A549 (cell line): Measurements from ENCODE around the gene RGMA. TPM values are rescaled to one million over a fixed set of nuclear protein-coding genes. Genes with fewer than 3 reads are reported as not detected.

ENCODE experiments used
- ATAC-seq, 2 experiments: fragments of 200-7000 bp in 1 of 2; fragments of >200 bp in 1 of 2; cut with Nextera tagmentation in 1 of 2; cut with Tn5 transposase in 1 of 2; 3 replicates each; pipeline versions ENCODE4 v1.8.0 to v1.9.1; 2018 to 2020; ENCODE audit warnings: mild to moderate bottlenecking in 1 of 2, moderate library complexity in 1 of 2
- CTCF ChIA-PET: fragments of 300-600 bp; sonication (Branson Sonifier 250); formaldehyde crosslinking; extraction: SDS; loops from one replicate; lab custom pipeline; 2021; ENCODE audit warnings: antibody characterized with exemption, inconsistent platforms; lab: Yijun Ruan, JAX
- POLR2A ChIA-PET: fragments of 350-600 bp; formaldehyde crosslinking; extraction: SDS; loops from one replicate; lab custom pipeline; 2021; ENCODE audit warnings: antibody characterized with exemption, inconsistent platforms; lab: Yijun Ruan, JAX
- DNase-seq, 2 experiments: peaks; one replicate each; pipeline versions ENCODE4 v3.0.0 to v3.0.0-alpha.2; 2011 to 2016; ENCODE audit warnings: low read depth in 1 of 2, low spot score in 1 of 2
- FAIRE-seq: peaks from 2 replicates; lab custom pipeline; 2011; peaks lifted over from hg19 to GRCh38; lab: Jason Lieb, UNC
- H3K27ac ChIP-seq, 2 experiments: fragments of >200 bp; sonication (Bioruptor Twin); formaldehyde crosslinking; 3 replicates each; pipeline ENCODE4 v1.5.1; 2016 to 2017
- H3K4me1 ChIP-seq: fragments of >200 bp; sonication (Bioruptor Twin); formaldehyde crosslinking; 3 replicates; pipeline ENCODE4 v1.6.1; 2016
- H3K4me2 ChIP-seq: fragments of >200 bp; sonication (Bioruptor Twin); formaldehyde crosslinking; 3 replicates; pipeline ENCODE4 v1.6.1; 2016
- H3K4me3 ChIP-seq: fragments of >200 bp; sonication (Bioruptor Twin); formaldehyde crosslinking; 3 replicates; pipeline ENCODE4 v1.5.1; 2016
- H3K9me3 ChIP-seq: fragments of >200 bp; sonication (Bioruptor Twin); formaldehyde crosslinking; 3 replicates; pipeline ENCODE4 v1.6.1; 2016
- BCL3 ChIP-seq: fragments of >200 bp; sonication (Bioruptor Twin); formaldehyde crosslinking; IDR thresholded peaks from 3 replicates; pipeline ENCODE4 v1.6.1; 2016
- CHD4 ChIP-seq: fragments of 200-600 bp; sonication (generic); IDR thresholded peaks from 2 replicates; pipeline ENCODE4 v1.6.1; 2016; ENCODE audit warnings: antibody characterized with exemption, mild to moderate bottlenecking, borderline replicate concordance
- ESRRA ChIP-seq: fragments of 150-350 bp; IDR thresholded peaks from 2 replicates; pipeline ENCODE4 v1.6.1; 2014; ENCODE audit warnings: mild to moderate bottlenecking, low read length, borderline replicate concordance
- HDAC2 ChIP-seq: fragments of 200-600 bp; sonication (generic); IDR thresholded peaks from 2 replicates; pipeline ENCODE4 v1.6.1; 2016
- HMGXB4 ChIP-seq: fragments of 250-450 bp; sonication (Bioruptor Pico); IDR thresholded peaks from 2 replicates; pipeline ENCODE4 v1.5.0; 2021; ENCODE audit warnings: mild to moderate bottlenecking, moderate library complexity, borderline replicate concordance
- KDM5A ChIP-seq: fragments of 200-600 bp; sonication (generic); IDR thresholded peaks from 2 replicates; pipeline ENCODE4 v1.6.1; 2016; ENCODE audit warnings: antibody characterized with exemption, mild to moderate bottlenecking
- MYC ChIP-seq: IDR thresholded peaks from 2 replicates; pipeline ENCODE4 v1.6.1; 2012; ENCODE audit warnings: mild to moderate bottlenecking, inconsistent platforms, low read length, improper control_type of control experiment, borderline replicate concordance
- PBX3 ChIP-seq: IDR thresholded peaks from 2 replicates; pipeline ENCODE4 v1.6.1; 2012
- SMC3 ChIP-seq: fragments of >200 bp; sonication (Bioruptor Twin); formaldehyde crosslinking; IDR thresholded peaks from 3 replicates; pipeline ENCODE4 v1.6.1; 2018; ENCODE audit warnings: inconsistent platforms
- TFCP2L1 ChIP-seq: fragments of 250-450 bp; sonication (Bioruptor Pico); IDR thresholded peaks from 2 replicates; pipeline ENCODE4 v1.5.0; 2021; ENCODE audit warnings: mild to moderate bottlenecking
- TP53 ChIP-seq: fragments of 250-450 bp; sonication (Bioruptor Pico); IDR thresholded peaks from 2 replicates; pipeline ENCODE4 v1.5.0; 2021; ENCODE audit warnings: mild to moderate bottlenecking, moderate library complexity
- USF2 ChIP-seq: fragments of 450-650 bp; IDR thresholded peaks from 2 replicates; pipeline ENCODE4 v1.6.1; 2014; ENCODE audit warnings: antibody characterized with exemption
- ZSCAN20 ChIP-seq: fragments of 250-450 bp; sonication (Bioruptor Pico); IDR thresholded peaks from 2 replicates; pipeline ENCODE4 v1.8.0; 2022; ENCODE audit warnings: mild to moderate bottlenecking, moderate library complexity
- WGBS: methylation state at CpG from one replicate; pipeline ENCODE4 v1.1.6; 2017; ENCODE audit errors: missing lambda C conversion rate; 5-methylcytosine and 5-hydroxymethylcytosine counted together
- polyA plus RNA-seq, 4 experiments: library from polyadenylated mRNA; depleted of rRNA in 3 of 4; stranded (reverse); fragments of >200 nt; fragmentation: RNase III in 1 of 4; extraction: RNeasy Plus Mini Kit Qiagen cat#74134 plus additional on column Dnase treatment in 1 of 4; gene quantifications; 2 replicates in 3 of 4; 3 replicates in 1 of 4; pipeline ENCODE4 v1.2.3, GENCODE V29; 2011 to 2017
- TF ChIP-seq, protein P1 (sequence below): IDR thresholded peaks from 2 replicates; pipeline ENCODE4 v1.6.1; 2012
- TF ChIP-seq, protein P2 (sequence below): fragments of 250-450 bp; sonication (Bioruptor Pico); IDR thresholded peaks from 2 replicates; pipeline ENCODE4 v1.5.0; 2020; ENCODE audit warnings: low read depth, mild to moderate bottlenecking, moderate library complexity
- TF ChIP-seq, protein P3 (sequence below): IDR thresholded peaks from 2 replicates; pipeline ENCODE4 v1.6.1; 2012; ENCODE audit warnings: low read depth, borderline replicate concordance

The RGMA gene
- polyA plus RNA-seq, 2 of the 4 experiments (the other 2 are of a cell fraction) = 0.22 TPM; not detected in 1

- WGBS = 96% methylated on average over 9 of the region's 9 CpGs
- FAIRE-seq = no peak
- no peak overlapping the region for H3K4me3 ChIP-seq
- H3K4me2 ChIP-seq = no peak overlapping the region
- no peaks in the 10 kb centered on the region for H3K9me3 ChIP-seq
- TF ChIP-seq, protein P1, sequence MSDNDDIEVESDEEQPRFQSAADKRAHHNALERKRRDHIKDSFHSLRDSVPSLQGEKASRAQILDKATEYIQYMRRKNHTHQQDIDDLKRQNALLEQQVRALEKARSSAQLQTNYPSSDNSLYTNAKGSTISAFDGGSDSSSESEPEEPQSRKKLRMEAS = no peak
- TF ChIP-seq MYC (no peak), TP53 (CRISPR knock-in tag) (no peak), ZSCAN20 (CRISPR knock-in tag) (no peak), HMGXB4 (CRISPR knock-in tag) (no peak), CHD4 (no peak), USF2 (no peak), HDAC2 (no peak)
- no peak for ATAC-seq
- CTCF ChIA-PET = interaction anchor here (1.3 to 3.1 kb wide), 2 partner anchors 10 to 1094 kb away, joined by 4 to 23 read pairs; no protein-coding TSS in a partner anchor
- H3K27ac ChIP-seq = no peak overlapping the region
- H3K4me1 ChIP-seq = peaks cover 24% of the 10 kb centered on the region; the same call in 2 of the 3 replicates
- DNase-seq = no peak
- POLR2A ChIA-PET = no interaction called here
Measured at GRCh38 chr15:93026380-93026817, 62.6 kb downstream of the RGMA start.

GRCh38 chr15:93025625-93025982 lies 63.4 kb downstream of the RGMA start:
- TF ChIP-seq ZSCAN20 (CRISPR knock-in tag) (no peak), TFCP2L1 (CRISPR knock-in tag) (no peak), KDM5A (no peak), PBX3 (no peak), BCL3 (no peak), ESRRA (no peak), SMC3 (no peak)
- TF ChIP-seq, protein P2, sequence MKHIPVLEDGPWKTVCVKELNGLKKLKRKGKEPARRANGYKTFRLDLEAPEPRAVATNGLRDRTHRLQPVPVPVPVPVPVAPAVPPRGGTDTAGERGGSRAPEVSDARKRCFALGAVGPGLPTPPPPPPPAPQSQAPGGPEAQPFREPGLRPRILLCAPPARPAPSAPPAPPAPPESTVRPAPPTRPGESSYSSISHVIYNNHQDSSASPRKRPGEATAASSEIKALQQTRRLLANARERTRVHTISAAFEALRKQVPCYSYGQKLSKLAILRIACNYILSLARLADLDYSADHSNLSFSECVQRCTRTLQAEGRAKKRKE (CRISPR knock-in tag) = no peak
- TF ChIP-seq, protein P3, sequence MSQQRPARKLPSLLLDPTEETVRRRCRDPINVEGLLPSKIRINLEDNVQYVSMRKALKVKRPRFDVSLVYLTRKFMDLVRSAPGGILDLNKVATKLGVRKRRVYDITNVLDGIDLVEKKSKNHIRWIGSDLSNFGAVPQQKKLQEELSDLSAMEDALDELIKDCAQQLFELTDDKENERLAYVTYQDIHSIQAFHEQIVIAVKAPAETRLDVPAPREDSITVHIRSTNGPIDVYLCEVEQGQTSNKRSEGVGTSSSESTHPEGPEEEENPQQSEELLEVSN = no peak
- TF ChIP-seq, all 56 proteins: peak for 0
- Histone ChIP-seq H3K4me3 (no peak overlapping the region), H3K4me2 (no peak overlapping the region), H3K9me3 (no peaks in the 10 kb centered on the region), H3K27ac (no peak overlapping the region), H3K4me1 (peaks cover 24% of the 10 kb centered on the region; the same call in 2 of the 3 replicates)
- POLR2A ChIA-PET = interaction anchor here (0.7 kb wide), 1 partner anchor 46 kb away, joined by 3 read pairs; no protein-coding TSS in a partner anchor
- no peak for DNase-seq
- no peak for ATAC-seq
- CTCF ChIA-PET = interaction anchor here (1.0 to 3.1 kb wide), 3 partner anchors 10 to 1094 kb away, joined by 3 to 23 read pairs (median 4); no protein-coding TSS in a partner anchor
- FAIRE-seq = no peak
- WGBS = 91% methylated on average over 1 of the region's 1 CpG
